CD14-positive monocyte (primary cell): ENCODE results near the gene RAB11FIP5. TPM values are rescaled to one million over a fixed set of nuclear protein-coding genes. Genes with fewer than 3 reads are reported as not detected.
"Not testable (repeated sequence)": the region's sequence is repeated elsewhere in the genome, so short reads cannot be mapped to it uniquely, and the experiment has no call there.

Experiments used
- DNase-seq, 3 donors: peaks; one replicate each; pipeline ENCODE4 v3.0.0-alpha.2; 2011 to 2022
- H2AFZ ChIP-seq: 2 replicates; pipeline ENCODE4 v1.6.0; 2012; ENCODE audit warnings: mild to moderate bottlenecking, low read depth, low read length, inconsistent platforms; ENCODE audit not compliant: insufficient read depth, poor library complexity, severe bottlenecking
- H3K27ac ChIP-seq, 2 donors: 1 replicate in 1 of 2; 2 replicates in 1 of 2; pipeline ENCODE4 v1.5.1; 2012 to 2013; ENCODE audit warnings: low read length in 2 of 2, control low read depth in 1 of 2, inconsistent platforms in 1 of 2, low read depth in 1 of 2, mild to moderate bottlenecking in 1 of 2
- H3K27me3 ChIP-seq, 2 donors: one replicate each; pipeline versions ENCODE4 v1.6.0 to v1.6.1; 2011 to 2013; ENCODE audit warnings: low read length in 2 of 2; ENCODE audit not compliant: control insufficient read depth in 2 of 2, insufficient read depth in 2 of 2
- H3K36me3 ChIP-seq, 2 donors: replicated peaks in 1 of 2; 1 replicate in 1 of 2; 2 replicates in 1 of 2; pipeline versions ENCODE4 v1.5.1 to v1.6.1; 2012 to 2013; ENCODE audit warnings: low read length in 2 of 2, control low read depth in 1 of 2, inconsistent platforms in 1 of 2, mild to moderate bottlenecking in 1 of 2; ENCODE audit not compliant: insufficient read depth in 2 of 2, control insufficient read depth in 1 of 2
- H3K4me1 ChIP-seq, 2 donors: 1 replicate in 1 of 2; 2 replicates in 1 of 2; pipeline versions ENCODE4 v1.5.1 to v1.6.1; 2012 to 2013; ENCODE audit warnings: low read length in 2 of 2, control low read depth in 1 of 2, inconsistent platforms in 1 of 2, mild to moderate bottlenecking in 1 of 2, moderate library complexity in 1 of 2; ENCODE audit not compliant: insufficient read depth in 2 of 2, control insufficient read depth in 1 of 2
- H3K4me2 ChIP-seq: replicated peaks from 2 replicates; pipeline ENCODE3; 2012; ENCODE audit warnings: low read length, moderate library complexity, mild to moderate bottlenecking; ENCODE audit not compliant: poor library complexity, severe bottlenecking; ENCODE audit errors: extremely low read depth
- H3K4me3 ChIP-seq, 3 experiments: fragments of 200-600 bp in 1 of 3; sonication (generic) in 1 of 3; replicated peaks in 1 of 3; 1 replicate in 2 of 3; 2 replicates in 1 of 3; pipeline ENCODE4 v1.5.1; 2011 to 2013; ENCODE audit warnings: low read length in 3 of 3, mild to moderate bottlenecking in 3 of 3, control low read depth in 2 of 3, low read depth in 2 of 3, inconsistent platforms in 1 of 3, moderate library complexity in 1 of 3
- H3K79me2 ChIP-seq: 2 replicates; pipeline ENCODE4 v1.6.0; 2012; ENCODE audit warnings: mild to moderate bottlenecking, control low read depth, inconsistent platforms, low read length, moderate library complexity; ENCODE audit not compliant: insufficient read depth
- H3K9ac ChIP-seq: 2 replicates; pipeline ENCODE4 v1.6.0; 2017; ENCODE audit warnings: low read length, mild to moderate bottlenecking; ENCODE audit not compliant: insufficient read depth, poor library complexity, severe bottlenecking
- H3K9me3 ChIP-seq, 2 donors: replicated peaks in 1 of 2; 1 replicate in 1 of 2; 2 replicates in 1 of 2; pipeline versions ENCODE4 v1.5.1 to v1.6.1; 2012 to 2013; ENCODE audit warnings: low read length in 2 of 2, control low read depth in 1 of 2; ENCODE audit not compliant: control insufficient read depth in 1 of 2, insufficient read depth in 1 of 2
- H4K20me1 ChIP-seq: 2 replicates; pipeline ENCODE4 v1.6.0; 2012; ENCODE audit warnings: mild to moderate bottlenecking, low read length, control low read depth, moderate library complexity; ENCODE audit not compliant: insufficient read depth
- H3K27ac Mint-ChIP-seq, 7 donors: one replicate each; pipeline ENCODE4 v1.8.0; 2020; ENCODE audit warnings: mild to moderate bottlenecking in 7 of 7, mixed read lengths in 7 of 7, moderate library complexity in 6 of 7, inconsistent platforms in 2 of 7
- H3K27me3 Mint-ChIP-seq, 3 donors: one replicate each; pipeline ENCODE4 v1.8.0; 2021 to 2022; ENCODE audit warnings: low read depth in 3 of 3, mild to moderate bottlenecking in 3 of 3, mixed read lengths in 3 of 3, moderate library complexity in 3 of 3, inconsistent platforms in 1 of 3
- H3K36me3 Mint-ChIP-seq, 2 donors: one replicate each; pipeline ENCODE4 v1.8.0; 2020; ENCODE audit warnings: mixed read lengths in 2 of 2, inconsistent platforms in 1 of 2, mild to moderate bottlenecking in 1 of 2
- H3K4me1 Mint-ChIP-seq: one replicate; pipeline ENCODE4 v1.8.0; 2020; ENCODE audit warnings: mild to moderate bottlenecking, mixed read lengths
- H3K4me3 Mint-ChIP-seq, 2 donors: one replicate each; pipeline ENCODE4 v1.8.0; 2020; ENCODE audit warnings: mild to moderate bottlenecking in 2 of 2, mixed read lengths in 2 of 2, moderate library complexity in 1 of 2
- H3K9me3 Mint-ChIP-seq, 7 donors: one replicate each; pipeline ENCODE4 v1.8.0; 2020 to 2022; ENCODE audit warnings: mixed read lengths in 7 of 7, mild to moderate bottlenecking in 6 of 7, moderate library complexity in 6 of 7, inconsistent platforms in 2 of 7
- CTCF ChIP-seq: fragments of 200-600 bp; IDR thresholded peaks from one replicate; pipeline ENCODE4 v1.8.0; 2022; ENCODE audit warnings: antibody characterized with exemption, mild to moderate bottlenecking
- WGBS: methylation state at CpG from one replicate; pipeline ENCODE4 v1.1.5; 2013; ENCODE audit warnings: missing lambda C conversion rate; ENCODE audit not compliant: insufficient coverage; 5-methylcytosine and 5-hydroxymethylcytosine counted together
- intact Hi-C, 2 donors: fragments of 100-400 bp; cut with micrococcal nuclease; formaldehyde crosslinking; loops; one replicate each; pipeline versions ENCODE4 v1.15.0 to v1.15.1; 2023
- polyA plus RNA-seq, 3 donors: library from polyadenylated mRNA; depleted of rRNA in 1 of 3; unstranded in 2 of 3; stranded (reverse) in 1 of 3; fragments of 300-500 nt in 2 of 3; fragments of >200 nt in 1 of 3; fragmentation: Illumina TruSeq in 2 of 3; gene quantifications; 1 replicate in 2 of 3; 2 replicates in 1 of 3; pipeline ENCODE4 v1.2.3, GENCODE V29; 2012 to 2021

The RAB11FIP5 gene
- polyA plus RNA-seq, 3 donors = 0.57 to 0.93 (median 0.61) TPM

GRCh38 chr2:73067043-73067442 lies 45.7 kb downstream of the RAB11FIP5 start:
- no peak overlapping the region for H3K4me3 Mint-ChIP-seq
- intact Hi-C loops = loop anchor here in 1 of 2 donors (5.0 kb wide), 1 partner anchor 35 kb away; no protein-coding TSS in a partner anchor
- H3K79me2 ChIP-seq = peaks cover 90% of the 10 kb centered on the region

DNA sequence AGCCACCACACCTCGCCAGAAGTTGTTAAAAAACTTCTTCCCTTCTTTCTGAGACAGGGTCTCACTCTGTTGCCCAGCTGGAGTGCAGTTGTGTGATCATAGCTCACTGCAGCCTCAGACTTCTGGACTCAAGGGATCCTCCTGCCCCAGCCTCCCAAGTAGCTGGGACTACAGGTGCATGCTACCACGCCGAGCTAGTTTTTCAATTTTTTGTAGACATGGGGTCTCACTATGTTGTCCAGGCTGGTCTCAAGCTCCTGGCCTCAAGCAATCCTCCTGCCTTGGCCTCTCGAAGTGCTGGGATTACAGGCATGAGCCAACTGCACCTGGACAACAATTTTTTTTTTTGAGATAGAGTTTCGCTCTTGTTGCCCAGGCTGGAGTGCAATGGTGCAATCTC lies 47.7 kb downstream of the RAB11FIP5 start:
- peaks cover 68% of the 10 kb centered on the region for H3K4me1 Mint-ChIP-seq
- H3K4me2 ChIP-seq, H3K9me3 ChIP-seq, H3K27me3 ChIP-seq, H3K27me3 Mint-ChIP-seq, H3K27ac ChIP-seq, H3K9ac ChIP-seq, H3K4me3 Mint-ChIP-seq, H3K9me3 Mint-ChIP-seq, DNase-seq, H2AFZ ChIP-seq, H3K4me3 ChIP-seq: not testable (repeated sequence)
- H4K20me1 ChIP-seq = peaks cover 90% of the 10 kb centered on the region
- peaks cover 95% of the 10 kb centered on the region for H3K79me2 ChIP-seq
- H3K27ac Mint-ChIP-seq = peak overlapping the region in 2 of 7 donors; percentile 43 to 58
- intact Hi-C loops = loop anchor here in 1 of 2 donors (5.0 kb wide), 1 partner anchor 33 kb away; no protein-coding TSS in a partner anchor
- H3K4me1 ChIP-seq = peaks cover 19 to 34% of the 10 kb centered on the region in 2 donors
- WGBS = 98% methylated on average over 5 of the region's 5 CpGs
- peaks cover 36 to 62% of the 10 kb centered on the region in 2 donors for H3K36me3 Mint-ChIP-seq
- peaks cover 0 to 28% of the 10 kb centered on the region in 2 donors for H3K36me3 ChIP-seq

More at GRCh38 chr2:73067043-73067442, 45.7 kb downstream of the RAB11FIP5 start:
- H3K36me3 Mint-ChIP-seq = peaks cover 30 to 56% of the 10 kb centered on the region in 2 donors
- no peak for TF ChIP-seq CTCF
- H3K9ac ChIP-seq = no peak overlapping the region
- peaks cover 80% of the 10 kb centered on the region for H4K20me1 ChIP-seq
- H2AFZ ChIP-seq = no peak overlapping the region
- no CpG with 5 or more reads among the region's 2 CpGs for WGBS
- H3K4me2 ChIP-seq = no peak overlapping the region
- no peak overlapping the region for H3K27ac ChIP-seq
- H3K27ac Mint-ChIP-seq = peak overlapping the region in 1 of 7 donors; percentile 32
- H3K27me3 ChIP-seq = no peaks in the 10 kb centered on the region
- peaks cover 0 to 21% of the 10 kb centered on the region in 2 donors for H3K36me3 ChIP-seq
- H3K4me1 Mint-ChIP-seq = peaks cover 74% of the 10 kb centered on the region
- no peaks in the 10 kb centered on the region for H3K27me3 Mint-ChIP-seq
- no peaks in the 10 kb centered on the region for H3K9me3 ChIP-seq
- DNase-seq = no peak
- H3K9me3 Mint-ChIP-seq = peaks cover 0 to under 1% (median 0%) of the 10 kb centered on the region in 7 donors
- H3K4me3 ChIP-seq = no peak overlapping the region
- peaks cover 23 to 40% of the 10 kb centered on the region in 2 donors for H3K4me1 ChIP-seq
